Measurements from ENCODE around the gene ANXA6. TPM values are rescaled to one million over a fixed set of nuclear protein-coding genes. Genes with fewer than 3 reads are reported as not detected.

Gene ANXA6
- total and polyA plus RNA-seq, 8 donors: 28.4 to 240 (median 88.2) TPM

DNA sequence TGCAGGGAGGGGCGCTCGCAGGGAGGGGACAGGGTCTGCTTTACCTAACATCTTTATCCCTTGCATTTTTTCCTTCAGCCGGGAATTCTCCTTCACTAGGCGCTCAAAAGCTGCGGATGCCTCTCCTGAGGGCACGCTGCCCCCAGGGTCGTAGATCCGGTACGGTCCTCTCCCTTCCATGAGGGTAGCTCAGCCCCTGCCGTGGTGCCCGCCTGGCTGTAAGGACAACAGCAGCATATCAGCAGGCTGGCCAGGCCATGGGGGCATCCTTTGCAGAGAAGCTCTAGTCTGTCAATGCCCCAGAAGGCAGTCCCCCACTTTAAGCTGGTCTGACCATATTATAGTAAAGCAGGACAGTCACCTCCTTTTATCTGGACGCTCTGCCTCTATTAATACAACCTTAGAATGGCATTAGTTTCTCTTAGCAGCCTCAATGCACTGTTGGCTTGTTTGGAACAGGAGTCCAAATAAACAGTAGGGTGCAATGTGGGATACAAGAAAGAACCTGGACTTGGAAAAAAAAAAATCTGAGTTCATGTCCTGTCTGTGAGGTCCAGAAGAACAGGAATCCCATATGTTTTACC lies 92.6 kb downstream of the ANXA6 start:
- WGBS, 5 donors: 93 to 98% (median 97%) methylated on average over 12 of the region's 12 CpGs
- intact Hi-C loops (cut with DNase I; ENCODE audit: low total_unique reads): no loop called here
- Histone ChIP-seq H3K4me3 (no peak overlapping the region), H3K27me3 (no peaks in the 10 kb centered on the region), H3K27ac (peak overlapping the region in 1 of 5 donors; percentile 79), H3K9me3 (no peaks in the 10 kb centered on the region), H3K36me3 (peaks cover 36 to 73% (median 45%) of the 10 kb centered on the region in 4 donors), H3K4me1 (peaks cover 54 to 100% (median 80%) of the 10 kb centered on the region in 4 donors)
- no peak for TF ChIP-seq POLR2A (IDR thresholded peaks at IDR 0.05)
- DNase-seq: no peak

DNA sequence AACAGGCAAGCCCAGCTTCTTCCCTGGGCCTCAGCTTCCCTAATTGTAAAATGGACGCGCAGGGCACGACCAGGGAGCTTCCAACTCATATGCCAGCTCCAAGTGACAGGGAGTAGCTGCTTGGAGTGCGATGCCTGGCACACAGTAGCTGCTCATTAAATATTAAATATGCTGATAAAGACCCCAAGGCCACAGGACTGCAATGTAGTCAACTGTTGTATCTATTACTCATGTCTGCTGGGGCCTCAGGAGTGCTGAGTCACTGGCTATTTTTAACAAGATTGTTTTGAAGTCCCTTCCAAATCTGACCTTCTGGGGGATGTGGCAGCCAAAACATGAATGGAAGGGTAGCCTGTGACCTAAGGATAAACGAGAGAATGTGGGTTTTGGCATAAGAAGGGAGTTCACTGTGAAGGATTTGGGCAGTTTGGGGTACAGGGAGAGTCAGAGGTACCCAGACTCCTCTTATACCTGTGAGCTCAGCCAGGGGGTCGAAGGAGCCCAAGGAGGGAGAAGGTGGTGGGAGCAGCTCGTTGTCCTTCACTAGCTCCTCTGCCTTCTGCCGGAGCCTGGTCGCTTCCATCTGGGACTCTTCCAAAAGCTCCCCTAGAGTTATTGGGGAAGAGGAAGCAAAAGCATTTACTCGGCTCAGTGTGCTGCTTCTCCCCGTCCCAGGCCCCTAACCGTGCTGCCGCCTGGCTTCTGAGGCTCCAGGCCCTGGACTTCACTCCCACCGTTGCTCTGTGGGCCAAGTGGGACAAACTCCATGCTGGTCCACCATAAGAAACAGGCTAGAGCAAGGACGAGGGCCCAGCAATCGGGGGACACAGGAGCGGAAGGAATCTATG lies 94.2 kb downstream of the ANXA6 start:
- TF ChIP-seq, protein P1, sequence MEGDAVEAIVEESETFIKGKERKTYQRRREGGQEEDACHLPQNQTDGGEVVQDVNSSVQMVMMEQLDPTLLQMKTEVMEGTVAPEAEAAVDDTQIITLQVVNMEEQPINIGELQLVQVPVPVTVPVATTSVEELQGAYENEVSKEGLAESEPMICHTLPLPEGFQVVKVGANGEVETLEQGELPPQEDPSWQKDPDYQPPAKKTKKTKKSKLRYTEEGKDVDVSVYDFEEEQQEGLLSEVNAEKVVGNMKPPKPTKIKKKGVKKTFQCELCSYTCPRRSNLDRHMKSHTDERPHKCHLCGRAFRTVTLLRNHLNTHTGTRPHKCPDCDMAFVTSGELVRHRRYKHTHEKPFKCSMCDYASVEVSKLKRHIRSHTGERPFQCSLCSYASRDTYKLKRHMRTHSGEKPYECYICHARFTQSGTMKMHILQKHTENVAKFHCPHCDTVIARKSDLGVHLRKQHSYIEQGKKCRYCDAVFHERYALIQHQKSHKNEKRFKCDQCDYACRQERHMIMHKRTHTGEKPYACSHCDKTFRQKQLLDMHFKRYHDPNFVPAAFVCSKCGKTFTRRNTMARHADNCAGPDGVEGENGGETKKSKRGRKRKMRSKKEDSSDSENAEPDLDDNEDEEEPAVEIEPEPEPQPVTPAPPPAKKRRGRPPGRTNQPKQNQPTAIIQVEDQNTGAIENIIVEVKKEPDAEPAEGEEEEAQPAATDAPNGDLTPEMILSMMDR (IDR thresholded peaks at IDR 0.05): no peak
- TF ChIP-seq POLR2AphosphoS5 (IDR thresholded peaks at IDR 0.05): no peak
- TF ChIP-seq POLR2A (IDR thresholded peaks at IDR 0.05): no peak
- TF ChIP-seq EP300 (IDR thresholded peaks at IDR 0.05): no peak
- intact Hi-C loops (cut with DNase I; ENCODE audit: low total_unique reads): no loop called here
- peaks cover 47 to 100% (median 74%) of the 10 kb centered on the region in 4 donors for H3K4me1 ChIP-seq
- no peak overlapping the region for H3K4me3 ChIP-seq
- H3K9me3 ChIP-seq: no peaks in the 10 kb centered on the region
- DNase-seq: peak in 1 of 2 donors; percentile 33
- WGBS, 5 donors: 56 to 74% (median 70%) methylated on average over 15 to 17 of the region's 17 CpGs
- H3K27me3 ChIP-seq: no peaks in the 10 kb centered on the region
- peak overlapping the region; percentile 16 to 80 (median 70) for H3K27ac ChIP-seq
- H3K36me3 ChIP-seq: peaks cover 42 to 79% (median 61%) of the 10 kb centered on the region in 4 donors

DNA sequence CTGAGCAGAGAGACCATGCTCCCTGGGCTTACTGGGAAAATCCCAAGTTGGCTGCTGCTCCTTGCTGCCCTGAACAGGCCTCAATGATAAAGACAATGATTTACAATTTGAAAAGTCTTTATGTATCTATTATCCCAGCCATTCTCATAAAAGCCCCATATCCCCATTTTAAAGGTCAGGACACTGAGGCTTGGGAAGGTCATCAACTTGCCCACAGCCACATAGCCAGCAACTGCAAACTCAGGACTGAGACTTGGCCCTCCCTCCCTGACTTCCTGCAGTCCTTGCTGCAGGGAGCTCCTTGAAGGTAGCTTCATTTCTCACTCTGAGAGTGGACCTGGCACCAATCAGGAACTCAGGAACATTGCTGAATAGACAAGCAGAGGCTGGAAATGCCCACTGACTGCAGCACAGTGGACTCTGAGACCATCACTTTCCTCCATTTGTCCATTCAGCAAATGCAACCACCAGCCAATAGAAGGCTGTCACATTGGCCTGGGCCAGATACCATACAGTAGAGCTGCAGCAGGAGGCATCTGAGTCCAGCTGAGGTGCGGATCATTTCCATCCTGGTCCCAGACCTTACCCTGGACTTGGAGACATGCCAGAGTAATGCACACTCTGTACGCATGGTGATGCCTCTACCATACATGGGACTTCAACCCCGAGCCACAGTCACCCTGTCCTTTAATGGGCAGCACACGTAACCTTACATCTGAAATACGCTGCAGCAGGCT lies 95.0 kb downstream of the ANXA6 start:
- peak overlapping the region in 3 of 5 donors; percentile 67 to 80 (median 79) for H3K27ac ChIP-seq
- intact Hi-C loops (cut with DNase I; ENCODE audit: low total_unique reads): no loop called here
- H3K4me1 ChIP-seq: peaks cover 40 to 94% (median 66%) of the 10 kb centered on the region in 4 donors

DNA sequence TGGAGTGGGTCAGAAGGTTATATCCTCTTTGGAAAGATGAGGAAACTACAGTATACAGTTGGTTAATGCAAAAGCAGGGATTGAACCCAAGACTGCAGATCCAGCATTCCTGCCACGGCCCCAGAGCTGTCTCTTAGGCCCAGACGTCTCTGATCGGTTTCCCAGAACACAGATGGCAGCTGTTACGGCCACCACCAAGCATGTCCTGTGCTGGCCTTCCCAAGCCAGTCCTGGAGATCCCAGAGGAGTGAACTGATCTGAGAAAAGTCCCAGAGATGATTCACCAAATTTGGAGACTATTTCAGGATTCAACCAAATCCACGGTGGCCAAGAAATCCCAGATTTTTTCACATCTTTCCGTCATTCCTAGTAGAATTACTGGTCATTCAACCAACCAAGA lies 96.8 kb downstream of the ANXA6 start:
- intact Hi-C loops (cut with DNase I; ENCODE audit: low total_unique reads): no loop called here
- H3K4me1 ChIP-seq: peaks cover 40 to 84% (median 52%) of the 10 kb centered on the region in 4 donors
- no peaks in the 10 kb centered on the region for H3K9me3 ChIP-seq
- TF ChIP-seq EP300 (IDR thresholded peaks at IDR 0.05) (no peak), POLR2A (IDR thresholded peaks at IDR 0.05) (no peak), POLR2AphosphoS5 (IDR thresholded peaks at IDR 0.05) (no peak)
- TF ChIP-seq, protein P1 (IDR thresholded peaks at IDR 0.05): no peak
- 81 to 86% (median 84%) methylated on average over 6 of the region's 6 CpGs for WGBS, 5 donors
- H3K27me3 ChIP-seq: no peaks in the 10 kb centered on the region
- no peak overlapping the region for H3K4me3 ChIP-seq
- H3K27ac ChIP-seq: peak overlapping the region in 4 of 5 donors; percentile 57 to 74 (median 68)
- peaks cover 57 to 89% (median 78%) of the 10 kb centered on the region in 4 donors for H3K36me3 ChIP-seq
- DNase-seq: no peak

More for the DNA sequence above, 95.0 kb downstream of the ANXA6 start:
- Histone ChIP-seq H3K9me3 (no peaks in the 10 kb centered on the region), H3K27me3 (no peaks in the 10 kb centered on the region), H3K4me3 (no peak overlapping the region), H3K36me3 (peaks cover 50 to 85% (median 68%) of the 10 kb centered on the region in 4 donors)
- DNase-seq: no peak
- 76 to 91% (median 82%) methylated on average over 5 of the region's 5 CpGs for WGBS, 5 donors
- TF ChIP-seq EP300 (IDR thresholded peaks at IDR 0.05) (no peak), POLR2AphosphoS5 (IDR thresholded peaks at IDR 0.05) (no peak), POLR2A (IDR thresholded peaks at IDR 0.05) (no peak)
- TF ChIP-seq, protein P1 (IDR thresholded peaks at IDR 0.05): no peak

Data from stomach (tissue), 9 donors.